Activated B cell treated with CpG ODN at 0.5 μM for 24 hours (primary cell): Measurements from ENCODE around the gene DCBLD2. TPM values are rescaled to one million over a fixed set of nuclear protein-coding genes. Genes with fewer than 3 reads are reported as not detected.
"Not testable (repeated sequence)": the region's sequence is repeated elsewhere in the genome, so short reads cannot be mapped to it uniquely, and the experiment has no call there.

Source experiments
- ATAC-seq: fragments of 200-7000 bp; cut with Tn5 transposase; one replicate; pipeline ENCODE4 v1.10.0; 2021; ENCODE audit warnings: low read depth, mild to moderate bottlenecking, moderate library complexity
- CTCF ChIA-PET: fragments of 350-600 bp; sonication (Branson Sonifier 250); formaldehyde crosslinking; loops from one replicate; lab custom pipeline; 2021; ENCODE audit warnings: antibody characterized with exemption; lab: Charles Lee
- POLR2A ChIA-PET: fragments of 350-600 bp; sonication (Branson Sonifier 250); formaldehyde crosslinking; loops from one replicate; lab custom pipeline; 2021; ENCODE audit warnings: antibody characterized with exemption; lab: Charles Lee
- DNase-seq: peaks from one replicate; pipeline ENCODE4 v3.0.0; 2022
- H3K27ac Mint-ChIP-seq: one replicate; pipeline ENCODE4 v1.8.0; 2020; ENCODE audit warnings: mixed read lengths
- H3K27me3 Mint-ChIP-seq: one replicate; pipeline ENCODE4 v1.8.0; 2021; ENCODE audit warnings: mixed read lengths
- H3K36me3 Mint-ChIP-seq: one replicate; pipeline ENCODE4 v1.8.0; 2021; ENCODE audit warnings: low read depth, mixed read lengths
- H3K4me1 Mint-ChIP-seq: one replicate; pipeline ENCODE4 v1.8.0; 2021; ENCODE audit warnings: mixed read lengths
- H3K4me3 Mint-ChIP-seq: one replicate; pipeline ENCODE4 v1.8.0; 2020; ENCODE audit warnings: mild to moderate bottlenecking, mixed read lengths
- H3K9me3 Mint-ChIP-seq: one replicate; pipeline ENCODE4 v1.8.0; 2020; ENCODE audit warnings: mixed read lengths
- intact Hi-C: fragments of 100-400 bp; cut with micrococcal nuclease; formaldehyde crosslinking; loops from one replicate; pipeline ENCODE4 v1.15.1; 2024
- total RNA-seq: library from RNA; stranded (reverse); gene quantifications from 2 replicates; pipeline ENCODE4 v1.2.3, GENCODE V29; 2022
- TF ChIP-seq, protein P1 (sequence below): fragments of 200-600 bp; IDR thresholded peaks from one replicate; pipeline ENCODE4 v1.8.0; 2022; ENCODE audit warnings: antibody characterized with exemption, mild to moderate bottlenecking

The DCBLD2 gene
- total RNA-seq, 1 donor from 2014 or later = 0.95 TPM

DNA sequence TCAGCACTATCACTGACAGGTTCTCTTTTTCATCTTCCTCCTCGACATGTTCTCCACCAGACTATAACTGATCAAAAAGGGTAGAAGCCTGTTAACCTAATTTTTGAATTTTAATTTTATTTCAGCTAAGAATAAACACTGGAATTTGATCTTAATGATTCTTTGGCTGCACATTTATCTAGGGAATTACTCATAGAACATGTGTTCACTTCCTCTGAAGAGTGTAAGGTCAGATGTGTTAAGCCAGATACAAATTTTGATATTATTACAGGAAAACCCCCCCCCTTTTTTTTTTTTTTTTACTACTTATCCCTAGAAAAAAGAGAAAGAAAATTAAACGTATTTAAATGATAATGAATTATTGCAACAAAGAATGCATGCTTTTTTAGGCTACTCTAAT is 15.0 kb downstream of the DCBLD2 start:
- TF ChIP-seq, protein P1, sequence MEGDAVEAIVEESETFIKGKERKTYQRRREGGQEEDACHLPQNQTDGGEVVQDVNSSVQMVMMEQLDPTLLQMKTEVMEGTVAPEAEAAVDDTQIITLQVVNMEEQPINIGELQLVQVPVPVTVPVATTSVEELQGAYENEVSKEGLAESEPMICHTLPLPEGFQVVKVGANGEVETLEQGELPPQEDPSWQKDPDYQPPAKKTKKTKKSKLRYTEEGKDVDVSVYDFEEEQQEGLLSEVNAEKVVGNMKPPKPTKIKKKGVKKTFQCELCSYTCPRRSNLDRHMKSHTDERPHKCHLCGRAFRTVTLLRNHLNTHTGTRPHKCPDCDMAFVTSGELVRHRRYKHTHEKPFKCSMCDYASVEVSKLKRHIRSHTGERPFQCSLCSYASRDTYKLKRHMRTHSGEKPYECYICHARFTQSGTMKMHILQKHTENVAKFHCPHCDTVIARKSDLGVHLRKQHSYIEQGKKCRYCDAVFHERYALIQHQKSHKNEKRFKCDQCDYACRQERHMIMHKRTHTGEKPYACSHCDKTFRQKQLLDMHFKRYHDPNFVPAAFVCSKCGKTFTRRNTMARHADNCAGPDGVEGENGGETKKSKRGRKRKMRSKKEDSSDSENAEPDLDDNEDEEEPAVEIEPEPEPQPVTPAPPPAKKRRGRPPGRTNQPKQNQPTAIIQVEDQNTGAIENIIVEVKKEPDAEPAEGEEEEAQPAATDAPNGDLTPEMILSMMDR = no peak
- ChIA-PET POLR2A (no interaction called here), CTCF (no interaction called here)
- Mint-ChIP-seq H3K4me1 (no peaks in the 10 kb centered on the region), H3K27me3 (no peaks in the 10 kb centered on the region), H3K36me3 (no peaks in the 10 kb centered on the region), H3K4me3 (no peak overlapping the region), H3K27ac (no peak overlapping the region), H3K9me3 (no peaks in the 10 kb centered on the region)
- intact Hi-C loops = no loop called here
- ATAC-seq (no peak), DNase-seq (no peak)

DNA sequence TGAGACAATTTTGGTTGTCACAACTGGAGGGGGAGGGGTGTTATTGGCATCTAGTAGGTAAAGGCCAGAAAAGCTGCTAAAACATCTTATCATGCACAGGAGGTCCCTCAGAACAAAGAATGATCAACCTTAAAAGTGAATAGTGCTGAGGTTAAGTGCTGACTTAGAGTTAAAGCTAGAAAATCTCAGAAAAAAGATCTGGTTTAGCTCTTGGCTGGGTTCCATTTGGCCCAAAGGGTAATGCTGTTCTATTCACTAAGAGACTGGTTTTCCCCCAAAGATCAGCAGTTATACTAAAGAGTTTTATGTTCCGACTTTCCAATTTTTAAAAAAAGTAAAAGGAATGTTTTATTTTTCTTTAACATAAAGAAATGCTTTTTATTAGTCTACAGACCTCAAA is 15.6 kb downstream of the DCBLD2 start:
- intact Hi-C loops = no loop called here
- ATAC-seq = no peak
- DNase-seq = no peak
- POLR2A ChIA-PET = no interaction called here
- no peaks in the 10 kb centered on the region for H3K4me1 Mint-ChIP-seq
- H3K36me3 Mint-ChIP-seq = no peaks in the 10 kb centered on the region
- no peak overlapping the region for H3K4me3 Mint-ChIP-seq
- no peaks in the 10 kb centered on the region for H3K27me3 Mint-ChIP-seq
- H3K27ac Mint-ChIP-seq = no peak overlapping the region
- TF ChIP-seq, protein P1 = no peak
- H3K9me3 Mint-ChIP-seq = no peaks in the 10 kb centered on the region
- CTCF ChIA-PET = no interaction called here

DNA sequence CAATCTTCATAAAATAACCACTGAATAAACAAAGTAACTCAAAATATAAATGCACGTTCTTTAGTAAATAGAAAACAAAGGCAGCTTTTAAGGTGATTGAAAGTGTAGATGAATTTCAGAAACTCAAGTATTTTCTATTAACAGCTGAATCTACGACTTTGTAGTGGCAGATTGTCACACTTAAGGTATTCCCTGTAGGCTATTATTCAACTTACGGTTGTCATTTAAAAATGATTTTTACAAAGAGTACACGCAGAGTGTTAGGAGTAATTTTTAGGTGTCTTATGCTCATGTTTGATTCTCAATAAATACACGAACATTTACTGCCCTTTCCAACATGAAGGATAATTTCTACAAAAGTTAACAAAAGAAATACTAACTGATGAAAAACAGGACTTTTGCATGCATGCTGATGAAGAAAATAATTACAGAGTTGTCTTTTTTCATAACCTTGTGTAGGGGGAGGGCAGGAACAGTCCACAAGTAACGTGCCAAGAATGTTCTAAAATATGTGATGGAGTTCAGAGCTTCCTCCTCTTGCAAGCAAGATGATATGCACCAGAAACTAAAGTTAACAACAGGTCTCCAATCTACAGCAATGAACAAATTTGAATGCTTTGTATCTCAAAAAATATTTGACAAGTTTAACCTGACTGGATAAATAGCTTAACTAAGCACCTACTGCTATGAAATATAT is 16.7 kb downstream of the DCBLD2 start:
- Mint-ChIP-seq H3K4me1 (no peaks in the 10 kb centered on the region), H3K36me3 (no peaks in the 10 kb centered on the region), H3K27ac (no peak overlapping the region), H3K27me3 (no peaks in the 10 kb centered on the region), H3K4me3 (no peak overlapping the region), H3K9me3 (no peaks in the 10 kb centered on the region)
- intact Hi-C loops = no loop called here
- ChIA-PET POLR2A (no interaction called here), CTCF (no interaction called here)
- TF ChIP-seq, protein P1 = no peak
- DNase-seq (no peak), ATAC-seq (no peak)

DNA sequence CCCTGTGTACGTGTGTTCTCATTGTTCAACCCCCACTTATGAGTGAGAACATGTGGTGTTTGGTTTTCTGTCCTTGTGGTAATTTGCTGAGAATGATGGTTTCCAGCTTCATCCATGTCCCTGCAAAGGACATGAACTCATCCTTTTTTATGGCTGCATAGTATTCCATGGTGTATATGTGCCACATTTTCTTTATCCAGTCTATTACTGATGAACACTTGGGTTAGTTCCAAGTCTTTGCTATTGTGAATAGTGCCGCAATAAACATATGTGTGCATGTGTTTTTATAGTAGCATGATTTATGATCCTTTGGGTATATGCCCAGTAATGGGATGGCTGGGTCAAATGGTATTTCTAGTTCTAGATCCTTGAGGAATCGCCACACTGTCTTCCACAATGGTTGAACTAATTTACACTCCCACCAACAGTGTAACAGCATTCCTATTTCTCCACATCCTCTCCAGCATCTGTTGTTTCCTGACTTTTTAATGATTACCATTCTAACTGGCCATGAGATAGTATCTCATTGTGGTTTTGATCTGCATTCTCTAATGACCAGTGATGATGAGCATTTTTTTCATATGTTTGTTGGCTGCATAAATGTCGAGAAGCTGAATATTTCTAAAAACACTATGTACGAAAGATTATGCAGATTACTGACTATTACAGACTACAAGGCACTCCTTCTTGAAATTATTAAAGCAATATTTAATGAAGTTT is 18.7 kb downstream of the DCBLD2 start:
- intact Hi-C loops, POLR2A ChIA-PET, H3K9me3 Mint-ChIP-seq, ATAC-seq, H3K27ac Mint-ChIP-seq, DNase-seq, H3K36me3 Mint-ChIP-seq, H3K4me1 Mint-ChIP-seq, CTCF ChIA-PET, H3K27me3 Mint-ChIP-seq, H3K4me3 Mint-ChIP-seq: not testable (repeated sequence)

DNA sequence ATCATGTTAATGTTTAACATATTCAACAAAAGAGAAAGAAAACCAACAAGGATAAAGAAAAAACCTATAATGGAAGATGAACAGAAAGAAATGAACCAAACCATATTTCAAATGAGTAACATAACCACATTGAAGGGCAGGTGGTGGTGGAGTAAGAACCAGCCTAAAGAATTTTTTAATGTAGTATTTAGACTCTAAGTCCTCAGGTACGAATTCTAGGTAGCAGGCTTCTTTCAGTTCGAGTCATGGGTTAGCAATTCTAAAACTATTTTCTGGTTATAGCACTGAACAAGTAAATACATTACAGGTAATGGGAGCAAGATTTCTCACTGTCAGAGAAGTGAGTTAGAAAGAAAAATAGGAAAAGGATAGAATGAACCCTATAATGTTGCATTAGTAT is 24.4 kb downstream of the DCBLD2 start:
- intact Hi-C loops = no loop called here
- H3K4me1 Mint-ChIP-seq = no peaks in the 10 kb centered on the region
- no peaks in the 10 kb centered on the region for H3K27me3 Mint-ChIP-seq
- ChIA-PET POLR2A (no interaction called here), CTCF (no interaction called here)
- DNase-seq = no peak
- H3K9me3 Mint-ChIP-seq = no peaks in the 10 kb centered on the region
- no peak for ATAC-seq
- TF ChIP-seq, protein P1 = no peak
- no peak overlapping the region for H3K27ac Mint-ChIP-seq
- no peaks in the 10 kb centered on the region for H3K36me3 Mint-ChIP-seq
- H3K4me3 Mint-ChIP-seq = no peak overlapping the region
